Frontal cortex (tissue), 4 donors: ENCODE measurements around the gene CLIP2. TPM values are rescaled to one million over a fixed set of nuclear protein-coding genes. Genes with fewer than 3 reads are reported as not detected.
"Not testable (repeated sequence)": the region's sequence is repeated elsewhere in the genome, so short reads cannot be mapped to it uniquely, and the experiment has no call there.

ENCODE experiments used
- DNase-seq, 2 donors: peaks; one replicate each; pipeline ENCODE4 v3.0.0; 2012; ENCODE audit warnings: low spot score in 2 of 2
- FAIRE-seq: peaks from 2 replicates; lab custom pipeline; 2012; peaks lifted over from hg19 to GRCh38; lab: Jason Lieb, UNC
- total RNA-seq: library from RNA; depleted of rRNA; stranded (reverse); fragments of >200 nt; gene quantifications from one replicate; pipeline ENCODE4 v1.2.3, GENCODE V29; 2014
- donor health status: control.
- donor health status: control.
- donor health status: control.

CLIP2 gene
- total RNA-seq, 1 donor from 2014 or later = 113 TPM

DNA sequence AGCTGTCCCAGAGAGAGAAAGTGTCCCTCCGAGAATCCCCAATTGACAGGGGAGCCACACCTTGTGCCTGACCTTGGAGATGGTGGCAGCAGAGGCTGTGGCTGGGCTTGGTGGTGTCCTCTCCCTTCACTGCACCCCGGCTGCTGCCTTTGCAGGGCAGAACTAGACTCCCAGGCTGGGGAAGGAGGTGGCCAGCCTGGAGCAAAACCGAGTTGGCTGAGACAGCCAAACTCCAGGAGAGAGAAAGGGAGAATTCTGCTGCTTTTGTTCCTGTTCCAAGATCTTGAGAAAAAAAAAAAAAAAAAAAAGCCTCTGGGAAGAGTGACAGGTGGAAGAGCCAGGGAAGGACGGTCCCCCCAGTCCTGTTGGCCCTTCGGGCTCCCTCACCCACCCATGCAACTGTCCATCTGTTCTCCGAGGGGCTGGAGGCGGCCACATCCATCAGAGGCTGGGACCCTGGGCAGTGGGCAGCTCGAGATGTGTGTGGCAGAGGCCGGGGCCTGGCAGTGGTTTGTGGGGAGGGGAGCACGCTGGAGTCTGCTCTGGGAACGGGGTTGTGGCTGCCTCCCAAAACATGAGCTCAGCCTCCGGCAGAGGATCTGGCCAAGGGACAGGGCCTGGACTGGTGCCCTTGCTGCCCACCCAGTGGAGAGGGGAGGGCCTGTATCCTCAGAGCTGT lies 35.5 kb downstream of the CLIP2 start:
- FAIRE-seq = no peak
- peak; percentile 51 to 64 for DNase-seq

- FAIRE-seq (no peak), DNase-seq (no peak)
Measured at GRCh38 chr7:74325210-74325565, 36.0 kb downstream of the CLIP2 start.

DNA sequence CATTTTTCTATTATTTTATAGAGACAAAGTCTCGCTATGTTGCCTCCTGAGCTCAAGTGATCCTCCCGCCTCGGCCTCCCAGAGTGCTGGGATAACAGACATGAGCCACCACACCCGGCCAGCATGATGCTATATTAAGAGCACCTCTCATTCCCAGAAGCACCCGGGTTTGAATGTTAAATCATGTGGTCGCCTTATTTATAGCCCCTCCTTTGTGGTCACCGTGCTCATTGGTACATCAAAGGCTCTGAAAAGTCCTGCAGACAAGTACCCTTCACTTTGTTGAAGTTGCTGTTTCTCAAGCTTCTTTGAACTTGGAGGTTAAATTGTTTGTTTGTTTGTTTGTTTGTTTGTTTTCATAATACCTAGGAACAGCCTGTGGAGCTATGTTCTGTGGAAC lies 40.0 kb downstream of the CLIP2 start:
- no peak for DNase-seq
- no peak for FAIRE-seq

- FAIRE-seq = no peak
- DNase-seq = no peak
Measured at GRCh38 chr7:74332373-74333176, 43.4 kb downstream of the CLIP2 start.

GRCh38 chr7:74334030-74334429 lies 44.8 kb downstream of the CLIP2 start:
- no peak for DNase-seq
- FAIRE-seq = no peak

GRCh38 chr7:74337926-74338325 lies 48.7 kb downstream of the CLIP2 start:
- FAIRE-seq = no peak
- no peak for DNase-seq

DNA sequence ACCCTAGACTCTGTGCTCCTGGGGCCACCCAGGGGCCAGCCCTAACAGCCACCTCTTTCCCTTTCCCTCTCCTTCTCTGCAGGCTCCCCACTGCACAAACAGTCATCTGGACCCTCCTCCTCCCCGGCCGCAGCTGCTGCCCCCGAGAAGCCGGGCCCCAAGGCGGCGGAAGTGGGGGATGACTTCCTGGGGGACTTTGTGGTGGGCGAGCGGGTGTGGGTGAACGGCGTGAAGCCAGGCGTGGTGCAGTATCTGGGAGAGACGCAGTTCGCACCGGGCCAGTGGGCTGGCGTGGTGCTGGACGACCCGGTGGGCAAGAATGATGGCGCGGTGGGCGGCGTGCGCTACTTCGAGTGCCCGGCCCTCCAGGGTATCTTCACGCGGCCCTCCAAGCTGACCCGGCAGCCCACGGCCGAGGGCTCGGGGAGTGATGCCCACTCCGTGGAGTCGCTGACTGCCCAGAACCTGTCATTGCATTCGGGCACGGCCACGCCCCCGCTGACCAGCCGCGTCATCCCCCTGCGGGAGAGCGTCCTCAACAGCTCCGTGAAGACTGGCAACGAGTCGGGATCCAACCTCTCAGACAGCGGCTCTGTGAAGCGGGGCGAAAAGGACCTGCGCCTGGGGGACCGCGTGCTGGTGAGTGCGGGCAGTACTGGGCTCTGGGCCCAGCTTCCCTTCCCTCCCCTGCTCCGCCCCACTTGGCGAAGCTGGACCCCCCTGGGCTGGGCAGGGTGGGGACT lies 49.3 kb downstream of the CLIP2 start:
- DNase-seq (no peak), FAIRE-seq (no peak)

DNA sequence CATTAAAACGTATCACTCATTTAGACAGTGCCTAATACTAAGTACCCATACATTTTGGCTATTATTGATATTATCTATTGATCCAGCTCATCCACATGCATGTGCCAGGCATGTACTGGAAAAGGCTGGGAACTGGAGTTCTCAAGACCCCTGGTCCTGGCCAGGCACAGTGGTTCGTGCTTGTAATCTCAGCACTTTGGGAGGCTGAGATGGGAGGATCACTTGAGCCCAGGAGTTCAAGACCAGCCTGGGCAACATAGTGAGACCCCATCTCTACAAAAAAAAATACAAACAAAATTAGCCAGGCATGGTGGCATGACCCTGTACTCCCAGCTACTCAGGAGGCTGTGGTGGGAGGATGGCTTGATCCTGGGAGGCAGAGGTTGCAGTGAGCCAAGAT lies 50.4 kb downstream of the CLIP2 start:
- DNase-seq, FAIRE-seq: not testable (repeated sequence)

DNA sequence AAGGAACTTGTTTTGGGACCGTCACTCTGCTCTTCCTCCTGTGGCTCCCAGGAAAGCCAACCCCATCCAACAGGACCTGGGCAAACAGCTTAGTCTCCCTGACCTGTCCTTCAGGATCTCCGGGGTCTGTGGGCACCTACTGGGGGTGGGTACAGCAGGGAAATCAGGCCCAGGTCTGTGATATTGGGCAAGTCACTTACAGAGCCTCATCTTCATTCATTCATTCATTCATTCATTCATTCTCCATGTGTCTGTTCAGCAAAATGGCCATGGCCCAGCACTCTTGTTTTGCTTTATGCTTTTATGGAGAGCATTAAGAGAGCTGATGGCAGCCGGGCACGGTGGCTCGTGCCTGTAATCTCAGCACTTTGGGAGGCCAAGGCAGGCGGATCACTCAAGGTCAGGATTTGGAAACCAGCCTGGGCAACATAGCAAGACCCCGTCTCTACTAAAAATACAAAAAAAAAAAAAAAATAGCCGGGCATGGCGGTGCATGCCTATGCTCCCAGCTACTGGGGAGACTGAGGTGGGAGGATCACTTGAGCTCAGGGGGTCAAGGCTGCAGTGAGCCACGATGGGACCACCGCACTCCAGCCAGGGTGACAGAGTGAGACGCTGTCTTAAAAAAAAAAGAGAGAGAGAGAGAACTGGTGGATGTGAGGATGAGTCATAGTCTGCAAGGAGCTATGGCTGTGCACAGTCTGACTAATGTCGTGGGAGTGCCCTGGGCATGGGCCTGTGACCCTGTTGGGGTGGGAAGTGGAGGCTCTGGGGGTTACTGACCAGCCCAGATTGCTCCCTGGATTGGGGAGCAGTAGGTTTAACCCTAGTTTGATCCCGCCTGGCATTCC lies 54.3 kb downstream of the CLIP2 start:
- no peak for FAIRE-seq
- DNase-seq = no peak

DNA sequence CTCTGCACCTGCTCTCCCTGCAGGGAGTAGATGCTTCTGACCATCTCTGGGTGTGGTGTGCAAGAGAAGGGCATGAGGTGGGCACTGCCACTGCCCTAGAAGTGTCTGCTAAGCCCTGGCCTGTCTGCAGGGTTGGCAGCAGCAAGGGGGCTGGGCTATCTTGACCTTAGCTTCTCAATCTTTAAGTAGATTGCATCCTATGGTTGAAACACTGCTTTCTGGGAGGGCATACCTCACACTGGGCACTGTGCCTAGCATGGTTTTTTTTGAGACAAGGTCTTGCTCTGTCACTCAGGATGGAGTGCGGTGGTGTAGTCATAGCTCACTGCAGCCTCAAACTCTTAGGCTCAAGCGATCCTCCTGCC lies 54.9 kb downstream of the CLIP2 start:
- FAIRE-seq (no peak), DNase-seq (no peak)

DNA sequence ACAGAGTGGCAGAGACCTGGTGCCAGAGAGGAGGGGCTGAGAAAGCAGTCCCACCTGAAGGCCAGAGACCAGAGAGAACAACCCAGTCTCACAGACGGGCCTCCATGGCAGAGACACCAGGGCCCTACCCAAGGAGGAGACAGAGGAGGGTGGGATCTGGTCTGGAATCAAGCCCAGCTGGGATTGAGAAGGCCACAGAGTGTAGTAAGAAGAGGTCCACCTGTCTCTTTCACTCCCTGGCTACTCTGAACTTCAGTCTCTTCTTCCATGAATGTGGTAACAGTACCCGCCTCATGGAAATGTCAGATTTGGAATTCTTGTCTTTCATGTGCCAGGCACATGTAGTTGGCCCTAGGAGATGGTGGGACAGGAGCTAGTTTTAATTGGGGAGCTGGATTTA lies 55.6 kb downstream of the CLIP2 start:
- FAIRE-seq (no peak), DNase-seq (no peak)

- DNase-seq (no peak), FAIRE-seq (no peak)
Measured at GRCh38 chr7:74345970-74346369, 56.8 kb downstream of the CLIP2 start.

DNA sequence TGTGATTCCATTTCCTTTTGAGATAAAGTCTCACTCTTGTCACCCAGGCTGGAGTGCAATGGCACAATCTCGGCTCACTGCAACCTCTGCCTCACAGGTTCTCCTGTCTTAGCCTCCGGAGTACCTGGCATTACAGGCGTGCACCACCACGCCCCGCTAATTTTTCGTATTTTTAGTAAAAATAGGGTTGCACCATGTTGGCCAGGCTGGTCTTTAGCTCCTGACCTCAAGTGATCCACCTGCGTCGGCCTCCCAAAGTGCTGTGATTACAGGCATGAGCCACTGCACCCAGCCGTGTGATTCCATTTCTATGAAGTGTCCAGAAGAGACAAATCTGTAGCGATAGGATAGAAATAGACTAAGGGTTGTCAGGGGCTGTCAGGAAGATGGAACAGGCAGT lies 60.4 kb downstream of the CLIP2 start:
- FAIRE-seq (no peak), DNase-seq (no peak)

GRCh38 chr7:74350751-74351150 lies 61.5 kb downstream of the CLIP2 start:
- FAIRE-seq = no peak
- DNase-seq = no peak

DNA sequence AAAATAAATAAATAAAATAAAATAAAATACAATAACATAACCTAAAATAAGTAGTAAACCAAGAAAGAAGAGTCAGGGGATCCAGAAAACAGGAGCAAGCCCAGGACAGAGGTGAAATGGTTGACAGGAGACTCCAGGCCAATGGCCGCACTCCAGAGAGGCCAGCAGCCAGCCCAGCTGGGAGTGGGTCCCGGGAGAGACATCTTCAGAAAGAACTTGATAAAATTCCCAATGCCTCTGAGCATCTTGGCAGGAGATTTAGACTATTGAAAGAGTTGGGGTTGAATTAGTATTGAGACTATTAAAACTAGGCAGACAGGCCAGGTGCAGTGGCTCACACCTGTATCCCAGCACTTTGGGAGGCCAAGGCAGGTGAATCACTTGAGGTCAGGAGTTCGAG lies 62.6 kb downstream of the CLIP2 start:
- no peak for FAIRE-seq
- DNase-seq = no peak

DNA sequence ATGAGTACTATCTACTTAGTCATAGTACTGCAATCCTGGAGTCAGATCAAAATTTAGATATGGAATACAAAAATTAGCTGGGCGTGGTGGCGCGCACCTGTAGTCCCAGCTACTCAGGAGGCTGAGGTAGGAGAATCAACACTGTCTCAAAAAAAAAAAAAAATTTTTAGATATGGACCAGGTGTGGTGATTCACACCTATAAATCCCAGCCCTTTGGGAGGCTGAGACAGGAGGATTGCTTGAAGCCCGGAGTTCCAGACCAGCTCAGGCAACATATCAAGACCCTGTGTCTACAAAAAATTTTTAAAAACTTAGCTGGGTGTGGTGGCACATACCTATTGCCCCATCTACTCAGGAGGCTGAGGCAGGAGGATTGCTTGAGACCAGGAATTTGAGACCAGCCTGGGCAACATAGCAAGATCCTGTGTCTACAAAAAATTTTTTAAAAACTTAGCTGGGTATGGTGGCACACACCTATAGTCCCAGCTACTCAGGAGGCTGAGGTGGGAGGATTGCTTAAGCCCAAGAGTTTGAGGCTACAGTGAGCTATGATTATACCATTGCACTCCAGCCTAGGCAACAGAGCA lies 63.4 kb downstream of the CLIP2 start:
- not testable (repeated sequence) for FAIRE-seq

DNA sequence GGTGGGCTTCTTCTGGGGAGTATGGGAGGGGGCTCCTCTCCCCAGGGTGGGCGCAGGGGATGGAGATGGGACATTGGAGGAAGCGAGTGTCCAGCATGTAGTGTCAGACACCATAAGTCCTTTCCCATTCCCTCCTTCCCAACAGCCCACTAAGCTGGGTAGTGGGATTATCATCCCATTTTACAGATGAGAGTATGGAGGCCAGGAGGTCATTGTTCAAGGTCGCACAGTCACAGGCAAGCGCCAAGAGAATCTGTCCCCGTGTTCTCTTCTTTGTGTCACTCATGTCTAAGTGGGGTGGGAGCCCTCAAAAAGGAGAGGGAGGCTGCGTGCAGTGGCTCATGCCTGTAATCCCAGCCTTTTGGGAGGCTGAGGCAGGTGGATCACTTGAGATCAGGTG lies 64.8 kb downstream of the CLIP2 start:
- DNase-seq = no peak
- no peak for FAIRE-seq

More for the DNA sequence above, 63.4 kb downstream of the CLIP2 start:
- not testable (repeated sequence) for DNase-seq

DNA sequence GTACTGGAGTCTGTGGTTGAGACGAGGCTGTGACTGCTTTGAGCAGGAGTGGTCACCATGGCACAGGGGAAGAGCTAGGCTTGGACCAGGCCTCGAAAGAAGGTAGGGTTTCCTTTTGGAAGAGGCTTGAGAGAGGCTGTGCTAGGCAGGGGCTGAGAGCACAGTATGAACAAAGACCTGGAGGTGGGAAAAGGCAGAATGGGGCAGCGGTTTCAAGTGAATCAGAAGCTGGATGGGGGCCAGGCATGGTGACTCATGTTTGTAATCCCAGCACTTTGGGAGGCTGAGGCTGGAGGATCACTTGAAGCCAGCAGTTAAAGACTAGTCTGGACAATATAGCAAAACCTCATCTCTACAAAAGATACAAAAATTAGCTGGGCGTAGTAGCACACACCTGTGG lies 65.9 kb downstream of the CLIP2 start:
- no peak for DNase-seq
- no peak for FAIRE-seq

DNA sequence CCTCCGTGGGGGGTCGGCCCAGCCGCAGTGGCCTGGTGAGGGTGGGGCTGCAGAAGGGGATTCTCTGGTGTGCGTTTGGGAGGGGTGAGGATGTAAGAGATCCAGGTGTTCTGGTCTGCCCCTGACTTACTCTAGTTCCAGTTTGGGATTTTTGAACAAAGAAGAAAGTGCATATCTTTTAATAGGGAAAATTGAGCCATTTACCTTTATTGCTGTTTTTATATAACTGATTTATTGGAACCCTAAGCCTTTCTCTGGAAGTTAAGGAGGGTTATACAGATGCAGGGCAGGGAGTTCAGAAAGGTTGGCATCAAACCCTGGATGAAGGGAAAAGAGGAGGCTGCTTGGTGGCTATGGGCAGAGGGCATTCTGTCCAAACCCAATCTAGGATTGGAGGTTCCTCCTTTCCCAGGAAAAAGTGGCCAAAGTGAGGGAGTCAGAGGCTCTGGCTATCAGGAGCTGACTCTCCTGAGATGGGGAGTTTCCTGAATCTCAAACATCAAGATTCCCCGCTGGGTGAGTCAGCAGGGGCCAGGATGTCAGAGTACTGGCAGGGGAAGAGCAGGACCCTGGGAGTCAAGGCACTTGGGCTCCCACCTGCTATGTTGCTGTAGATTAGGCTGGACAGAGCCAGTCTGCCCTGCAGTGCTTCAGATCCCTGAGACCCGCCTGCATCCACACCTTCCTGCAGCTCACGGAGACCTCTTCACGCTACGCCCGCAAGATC lies 67.5 kb downstream of the CLIP2 start:
- FAIRE-seq (no peak), DNase-seq (no peak)
